ENCODE results near the gene GRIFIN.

Gene GRIFIN

DNA sequence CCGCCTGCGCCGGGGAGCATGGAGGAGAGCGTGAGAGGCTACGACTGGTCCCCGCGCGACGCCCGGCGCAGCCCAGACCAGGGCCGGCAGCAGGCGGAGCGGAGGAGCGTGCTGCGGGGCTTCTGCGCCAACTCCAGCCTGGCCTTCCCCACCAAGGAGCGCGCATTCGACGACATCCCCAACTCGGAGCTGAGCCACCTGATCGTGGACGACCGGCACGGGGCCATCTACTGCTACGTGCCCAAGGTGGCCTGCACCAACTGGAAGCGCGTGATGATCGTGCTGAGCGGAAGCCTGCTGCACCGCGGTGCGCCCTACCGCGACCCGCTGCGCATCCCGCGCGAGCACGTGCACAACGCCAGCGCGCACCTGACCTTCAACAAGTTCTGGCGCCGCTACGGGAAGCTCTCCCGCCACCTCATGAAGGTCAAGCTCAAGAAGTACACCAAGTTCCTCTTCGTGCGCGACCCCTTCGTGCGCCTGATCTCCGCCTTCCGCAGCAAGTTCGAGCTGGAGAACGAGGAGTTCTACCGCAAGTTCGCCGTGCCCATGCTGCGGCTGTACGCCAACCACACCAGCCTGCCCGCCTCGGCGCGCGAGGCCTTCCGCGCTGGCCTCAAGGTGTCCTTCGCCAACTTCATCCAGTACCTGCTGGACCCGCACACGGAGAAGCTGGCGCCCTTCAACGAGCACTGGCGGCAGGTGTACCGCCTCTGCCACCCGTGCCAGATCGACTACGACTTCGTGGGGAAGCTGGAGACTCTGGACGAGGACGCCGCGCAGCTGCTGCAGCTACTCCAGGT, 43.1 kb downstream of the GRIFIN start:
- DNase-seq (ENCODE audit: low spot score), result no peak

DNA sequence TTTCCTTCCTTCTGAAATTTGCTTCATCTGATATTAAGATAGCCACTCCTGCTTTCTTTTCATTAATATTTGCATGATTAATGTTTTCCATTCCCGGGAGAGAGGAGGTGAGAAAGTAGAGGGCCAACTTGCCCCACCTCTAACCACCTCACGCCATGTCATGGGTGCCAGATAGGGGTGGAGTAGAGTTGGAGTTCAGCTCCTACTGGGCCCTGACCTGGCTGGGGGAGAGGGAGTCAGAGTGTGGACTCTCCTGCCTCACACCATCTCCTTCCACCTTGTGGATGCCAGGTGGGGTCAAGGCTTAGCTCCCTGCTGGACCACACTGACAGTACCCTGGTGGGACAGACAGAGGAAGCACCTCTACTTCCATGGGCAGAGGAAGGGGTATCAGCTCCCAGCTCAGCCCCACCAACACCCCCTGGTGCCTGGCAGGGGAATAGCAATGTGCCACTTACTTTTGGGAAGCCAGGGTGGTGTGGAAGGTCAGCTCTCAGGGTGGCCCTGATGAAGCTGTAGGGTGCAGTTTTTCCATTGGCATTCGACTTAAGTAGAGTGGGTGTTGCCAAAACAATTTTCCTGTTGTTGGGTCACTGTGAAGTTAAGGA, 44.8 kb downstream of the GRIFIN start:
- peak; percentile 47 for DNase-seq (ENCODE audit: low spot score)

DNA sequence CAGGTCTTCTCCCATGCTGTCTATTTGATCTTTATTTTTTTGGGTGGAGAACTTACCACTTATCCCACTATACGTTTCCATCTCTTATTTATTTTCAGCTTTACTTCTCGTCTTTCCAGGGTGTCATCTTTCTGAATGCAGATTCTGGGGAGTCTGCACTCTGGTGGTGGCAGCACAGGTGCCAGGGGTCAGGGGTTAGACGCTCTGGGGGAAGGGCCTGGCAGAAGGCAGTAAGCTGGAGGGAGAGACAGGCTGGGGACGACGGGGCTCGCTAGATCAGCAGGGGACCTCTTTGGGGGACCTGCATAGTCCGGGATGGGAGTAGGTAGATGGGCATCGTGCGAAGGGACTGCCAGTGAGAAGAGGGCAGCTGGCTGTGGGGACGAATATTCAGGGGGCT, 50.4 kb downstream of the GRIFIN start:
- DNase-seq (ENCODE audit: low spot score), result no peak

Measured in hematopoietic multipotent progenitor cell treated with erythropoietin and hydrocortisone succinate and interleukin-3 and kit ligand, for 15 days (in vitro differentiated cells).